GM18517 (cell line): ENCODE results near the gene CCDC77.

Source experiments
- ATAC-seq: cut with Tn5 transposase; IDR thresholded peaks from one replicate; pipeline ENCODE4 v1.9.1; 2021; ENCODE audit warnings: mild to moderate bottlenecking, moderate library complexity; ENCODE audit not compliant: unreplicated experiment

CCDC77 gene

DNA sequence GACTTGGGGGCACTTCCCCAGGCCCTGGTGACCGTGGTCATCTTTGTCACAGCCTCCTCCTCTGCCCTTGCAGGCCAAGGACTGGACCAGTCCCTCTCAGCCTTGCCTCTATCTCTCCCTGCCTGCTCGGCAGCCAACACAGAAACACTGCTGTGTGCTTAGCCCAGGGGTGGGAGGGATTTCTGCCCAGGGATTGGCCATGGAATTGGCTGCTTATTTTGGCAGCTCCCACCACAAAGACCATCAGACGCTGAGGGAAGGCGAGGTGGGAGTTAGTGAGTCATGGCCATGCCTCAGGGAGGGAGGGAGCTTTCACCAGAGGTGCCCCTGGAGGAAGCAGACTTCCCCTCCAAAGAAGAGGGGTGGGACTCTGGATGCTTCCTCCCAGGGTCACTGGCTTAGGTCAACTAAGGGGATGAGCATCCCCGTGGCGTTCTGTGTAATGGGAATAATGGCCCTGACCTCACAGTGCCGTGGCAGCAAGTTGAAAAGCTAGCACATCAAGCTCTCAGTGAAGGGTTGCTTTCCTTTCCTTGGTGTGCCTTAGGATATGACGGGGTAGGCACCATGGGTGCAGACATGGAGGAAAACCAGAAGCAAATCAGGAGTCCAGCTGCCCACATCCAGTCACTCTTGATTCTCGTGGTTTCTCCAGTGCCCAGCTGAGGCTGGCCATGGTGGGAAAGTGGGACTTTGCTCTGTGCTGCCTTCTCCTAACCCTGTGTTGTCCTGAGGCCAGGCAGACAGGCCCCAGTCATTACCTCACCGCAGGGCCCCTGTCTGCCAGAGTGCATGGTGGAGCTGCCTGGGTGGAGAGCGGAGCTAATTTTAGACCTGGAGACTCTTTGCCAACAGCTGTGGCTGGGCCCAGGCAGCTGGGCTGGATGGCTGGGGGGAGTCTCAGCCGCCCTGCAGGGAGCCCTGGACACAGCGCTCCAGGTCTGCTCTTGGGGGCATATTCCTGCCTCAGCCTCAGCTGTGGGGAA lies 79.7 kb downstream of the CCDC77 start:
- no peak for ATAC-seq

DNA sequence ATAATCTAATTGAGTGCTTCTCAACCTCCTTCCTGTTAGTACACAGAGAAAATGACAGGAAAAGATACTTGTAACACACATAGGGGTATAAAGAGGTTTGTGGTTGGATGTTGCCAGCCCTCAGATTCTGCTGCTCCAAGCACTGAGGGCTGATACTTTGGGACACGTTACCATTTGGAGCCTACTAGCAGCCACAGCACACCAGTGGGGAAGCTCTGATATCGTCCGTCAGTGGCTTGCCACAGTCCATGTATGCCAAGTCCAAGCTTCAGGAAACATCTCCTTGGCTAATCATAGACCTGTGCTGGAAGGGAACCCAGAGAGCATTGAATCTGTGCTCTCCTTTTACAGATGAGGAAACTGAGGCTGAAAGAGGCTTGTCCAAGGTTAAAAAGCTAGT lies 80.6 kb downstream of the CCDC77 start:
- no peak for ATAC-seq

DNA sequence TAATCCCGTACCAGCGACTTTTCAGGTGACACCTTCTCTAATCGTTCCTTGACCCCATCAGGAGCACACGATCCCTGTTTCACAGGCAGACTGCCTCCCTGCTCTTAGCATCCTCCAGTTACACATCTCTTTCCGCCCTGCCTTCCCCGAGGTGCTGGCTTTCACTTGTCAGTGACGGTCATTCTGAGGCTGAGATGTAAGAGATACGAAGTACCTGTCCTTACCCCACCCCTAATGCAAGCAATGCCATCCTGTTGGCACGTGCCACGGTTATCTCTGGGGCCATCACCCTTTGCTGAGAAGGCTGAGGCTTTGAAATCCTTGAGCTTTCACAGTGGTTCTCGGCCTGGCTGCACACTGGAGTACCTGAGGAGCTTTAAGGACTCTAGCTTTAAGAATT lies 82.7 kb downstream of the CCDC77 start:
- no peak for ATAC-seq

DNA sequence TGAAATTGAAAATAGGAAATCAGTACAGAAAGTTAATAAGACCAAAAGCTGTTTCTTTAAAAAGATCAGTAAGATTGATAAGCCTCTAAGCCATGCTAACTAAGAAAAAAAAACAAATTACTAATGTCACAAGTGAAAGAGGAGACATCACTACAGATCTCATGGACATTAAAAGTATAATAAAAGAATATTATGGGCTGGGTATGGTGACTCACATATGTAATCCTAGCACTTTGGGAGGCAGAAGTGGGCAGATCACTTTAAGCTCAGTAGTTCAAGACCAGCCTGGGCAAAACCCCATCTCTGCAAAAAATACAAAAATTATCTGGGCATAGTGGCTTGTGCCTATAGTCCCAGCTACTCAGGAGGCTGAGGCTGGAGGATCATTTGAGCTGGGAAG lies 88.8 kb downstream of the CCDC77 start:
- no peak for ATAC-seq
